Measurements from ENCODE around the gene THSD4.

Gene THSD4

DNA sequence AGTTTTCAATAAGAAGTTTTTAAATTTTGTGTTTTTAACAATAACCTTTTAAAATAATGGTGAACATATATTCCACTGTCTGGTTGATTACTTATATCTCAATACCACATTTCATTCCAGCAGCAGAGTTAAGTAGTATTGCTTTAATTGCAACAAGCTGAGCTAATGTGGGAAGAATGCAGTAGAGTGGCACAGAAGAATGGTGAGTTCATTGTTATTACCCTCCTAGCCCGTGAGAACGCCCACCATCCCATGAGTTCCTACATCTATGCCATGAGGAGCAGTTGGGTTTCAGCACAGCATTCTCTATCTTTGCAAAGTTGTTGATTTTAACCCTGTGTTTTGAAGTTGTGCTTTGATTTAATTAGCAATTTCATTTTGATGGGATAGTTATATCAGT is 677.2 kb downstream of the THSD4 start:
- TF ChIP-seq, protein P1, sequence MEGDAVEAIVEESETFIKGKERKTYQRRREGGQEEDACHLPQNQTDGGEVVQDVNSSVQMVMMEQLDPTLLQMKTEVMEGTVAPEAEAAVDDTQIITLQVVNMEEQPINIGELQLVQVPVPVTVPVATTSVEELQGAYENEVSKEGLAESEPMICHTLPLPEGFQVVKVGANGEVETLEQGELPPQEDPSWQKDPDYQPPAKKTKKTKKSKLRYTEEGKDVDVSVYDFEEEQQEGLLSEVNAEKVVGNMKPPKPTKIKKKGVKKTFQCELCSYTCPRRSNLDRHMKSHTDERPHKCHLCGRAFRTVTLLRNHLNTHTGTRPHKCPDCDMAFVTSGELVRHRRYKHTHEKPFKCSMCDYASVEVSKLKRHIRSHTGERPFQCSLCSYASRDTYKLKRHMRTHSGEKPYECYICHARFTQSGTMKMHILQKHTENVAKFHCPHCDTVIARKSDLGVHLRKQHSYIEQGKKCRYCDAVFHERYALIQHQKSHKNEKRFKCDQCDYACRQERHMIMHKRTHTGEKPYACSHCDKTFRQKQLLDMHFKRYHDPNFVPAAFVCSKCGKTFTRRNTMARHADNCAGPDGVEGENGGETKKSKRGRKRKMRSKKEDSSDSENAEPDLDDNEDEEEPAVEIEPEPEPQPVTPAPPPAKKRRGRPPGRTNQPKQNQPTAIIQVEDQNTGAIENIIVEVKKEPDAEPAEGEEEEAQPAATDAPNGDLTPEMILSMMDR (IDR thresholded peaks at IDR 0.05; ENCODE audit: extremely low read depth, missing control alignments) = no peak
- no peak for DNase-seq (ENCODE audit: low spot score)

DNA sequence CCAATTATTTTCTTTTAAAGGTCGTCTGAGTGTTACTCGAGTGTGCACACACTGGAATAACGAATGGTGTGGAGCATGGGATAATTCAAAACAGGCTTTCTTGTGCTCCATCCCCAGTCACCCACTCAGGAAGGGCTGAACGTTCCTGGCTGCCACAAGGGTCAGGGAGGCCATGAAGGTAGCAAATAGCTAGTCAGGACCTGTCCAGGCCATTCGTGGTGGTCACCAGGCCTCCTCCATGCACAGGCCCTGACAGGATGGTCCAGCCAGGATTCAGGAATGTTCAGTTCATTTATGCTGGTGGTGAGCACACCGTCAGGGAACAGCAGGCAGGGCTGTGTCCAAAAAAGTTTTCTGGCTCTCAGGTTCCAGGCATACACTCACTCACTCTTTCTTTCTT is 683.4 kb downstream of the THSD4 start:
- no peak for DNase-seq (ENCODE audit: low spot score)
- TF ChIP-seq, protein P1 (IDR thresholded peaks at IDR 0.05; ENCODE audit: extremely low read depth, missing control alignments) = no peak

DNA sequence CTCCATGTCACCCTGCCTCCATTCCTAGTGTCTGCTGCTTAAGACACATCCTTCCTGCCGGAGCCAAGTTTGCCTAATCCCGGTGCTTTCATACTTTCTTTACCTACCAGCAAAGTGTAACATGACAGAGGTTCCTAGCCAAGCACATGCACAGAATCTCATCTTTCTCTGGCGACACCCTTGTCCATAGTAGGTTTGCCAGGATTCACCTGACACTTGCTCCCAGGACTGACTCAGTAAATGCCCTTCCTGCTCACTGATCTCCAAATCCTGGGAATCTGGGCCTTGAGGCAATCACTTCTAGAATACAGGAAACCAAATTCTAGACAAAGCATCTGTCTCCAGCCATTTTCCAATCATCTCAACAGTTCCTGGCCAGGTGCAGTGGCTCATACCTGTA is 684.9 kb downstream of the THSD4 start:
- TF ChIP-seq, protein P1 (IDR thresholded peaks at IDR 0.05; ENCODE audit: extremely low read depth, missing control alignments) = no peak
- no peak for DNase-seq (ENCODE audit: low spot score)

GRCh38 chr15:71800835-71801745 is 685.8 kb downstream of the THSD4 start:
- TF ChIP-seq, protein P1 (IDR thresholded peaks at IDR 0.05; ENCODE audit: extremely low read depth, missing control alignments) = peak; percentile 38
- peak; percentile 70 for DNase-seq (ENCODE audit: low spot score)

DNA sequence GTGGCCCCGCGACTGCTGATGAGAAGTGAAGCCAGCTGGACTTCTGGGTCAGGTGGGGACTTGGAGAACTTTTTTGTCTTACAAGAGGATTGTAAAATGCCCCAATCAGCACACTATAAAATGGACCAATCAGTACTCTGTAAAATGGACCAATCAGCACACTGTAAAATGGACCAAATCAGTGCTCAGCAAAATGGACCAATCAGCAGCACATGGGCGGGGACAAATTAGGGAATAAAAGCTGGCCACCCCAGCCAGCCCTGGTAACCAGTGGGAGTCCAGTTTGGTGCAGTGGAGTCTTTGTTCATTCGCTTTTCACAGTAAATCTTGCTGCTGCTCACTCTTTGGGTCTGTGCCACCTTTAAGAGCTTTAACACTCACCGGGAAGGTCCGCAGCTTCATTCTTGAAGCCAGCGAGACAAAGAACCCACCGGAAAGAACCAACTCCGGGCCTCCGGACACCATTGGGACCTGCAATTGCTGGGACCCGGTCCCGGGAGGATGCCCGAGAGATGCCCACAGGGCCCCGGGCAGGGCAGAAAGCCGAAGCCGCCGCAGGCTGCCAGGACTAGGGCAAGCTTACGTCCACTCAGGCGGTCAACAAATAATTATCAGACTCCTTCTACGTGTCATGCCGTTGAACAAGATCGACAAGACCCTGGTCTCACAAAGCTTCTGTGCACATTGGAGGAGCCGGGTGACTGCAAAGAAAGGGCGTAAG is 686.8 kb downstream of the THSD4 start:
- no peak for DNase-seq (ENCODE audit: low spot score)
- TF ChIP-seq, protein P1 (IDR thresholded peaks at IDR 0.05; ENCODE audit: extremely low read depth, missing control alignments) = no peak

GRCh38 chr15:71802770-71803169 is 687.5 kb downstream of the THSD4 start:
- TF ChIP-seq, protein P1 (IDR thresholded peaks at IDR 0.05; ENCODE audit: extremely low read depth, missing control alignments) = no peak
- peak; percentile 58 for DNase-seq (ENCODE audit: low spot score)

- DNase-seq (ENCODE audit: low spot score) = no peak
- TF ChIP-seq, protein P1 (IDR thresholded peaks at IDR 0.05; ENCODE audit: extremely low read depth, missing control alignments) = no peak
Observed at GRCh38 chr15:71804226-71804625, 689.0 kb downstream of the THSD4 start.

Data from GM20000 (cell line).